SHP77 (cell line): ENCODE measurements around the gene ARID1B.

Experiments used
- DNase-seq, 2 experiments: peaks; one replicate each; lab custom pipeline; 2025; lab: John Stamatoyannopoulos, UW

ARID1B gene

DNA sequence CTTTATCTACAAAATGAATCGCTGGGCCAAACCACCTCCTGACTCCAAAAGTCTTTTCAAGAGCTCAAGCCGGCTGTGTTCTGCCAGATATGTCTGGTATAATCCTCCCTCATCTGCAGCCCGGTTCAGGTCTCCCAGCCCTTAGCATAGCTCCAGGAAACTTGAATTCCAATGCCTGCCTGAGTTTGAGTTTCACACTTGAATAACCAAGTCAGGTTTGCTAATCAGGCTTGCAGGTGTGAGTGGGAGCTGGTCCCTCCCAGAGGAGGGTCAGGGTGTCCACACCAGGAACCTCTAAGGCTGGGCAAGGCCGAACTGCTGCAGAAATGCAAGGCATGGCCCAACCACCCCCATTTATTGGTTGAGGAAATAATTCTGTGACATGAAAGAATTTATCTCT lies 449.6 kb downstream of the ARID1B start:
- no peak for DNase-seq

DNA sequence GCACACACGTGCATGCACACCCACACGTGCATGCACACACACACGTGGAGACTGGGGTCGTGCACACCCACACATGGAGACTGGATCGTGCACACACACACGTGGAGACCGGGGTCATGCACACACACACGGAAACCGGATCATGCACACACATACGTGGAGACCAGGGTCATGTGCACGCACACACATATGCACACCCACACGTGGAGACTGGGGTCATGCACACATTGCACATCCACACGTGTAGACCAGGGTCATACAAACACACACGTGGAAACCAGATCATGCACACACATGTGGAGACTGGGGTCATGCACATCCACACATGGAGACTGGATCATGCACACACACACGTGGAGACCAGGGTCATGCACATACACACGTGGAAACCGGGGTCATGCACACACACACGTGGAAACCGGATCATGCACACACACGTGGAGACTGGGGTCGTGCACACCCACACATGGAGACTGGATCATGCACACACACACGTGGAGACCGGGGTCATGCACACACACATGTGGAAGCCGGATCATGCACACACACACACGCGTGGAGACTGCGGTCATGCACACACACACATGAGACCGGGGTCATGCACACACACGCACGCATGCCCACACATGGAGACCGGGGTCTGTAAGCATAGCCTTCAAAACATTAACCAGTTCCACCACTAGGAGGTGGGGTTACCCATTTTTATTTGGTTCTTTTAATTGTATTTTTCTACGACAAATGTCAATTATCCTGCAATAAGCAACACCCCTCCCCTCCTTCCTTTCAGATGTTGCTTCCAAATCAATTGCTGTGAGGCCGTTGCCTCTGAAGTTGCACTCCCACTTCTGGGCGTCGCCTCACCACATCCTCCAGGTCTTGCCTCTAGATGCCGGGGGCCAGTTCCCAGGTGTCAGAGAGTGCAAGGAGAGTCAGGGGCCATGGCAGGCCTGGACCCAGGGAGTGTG lies 450.3 kb downstream of the ARID1B start:
- DNase-seq, result peak in 1 of 2 experiments; percentile 72

DNA sequence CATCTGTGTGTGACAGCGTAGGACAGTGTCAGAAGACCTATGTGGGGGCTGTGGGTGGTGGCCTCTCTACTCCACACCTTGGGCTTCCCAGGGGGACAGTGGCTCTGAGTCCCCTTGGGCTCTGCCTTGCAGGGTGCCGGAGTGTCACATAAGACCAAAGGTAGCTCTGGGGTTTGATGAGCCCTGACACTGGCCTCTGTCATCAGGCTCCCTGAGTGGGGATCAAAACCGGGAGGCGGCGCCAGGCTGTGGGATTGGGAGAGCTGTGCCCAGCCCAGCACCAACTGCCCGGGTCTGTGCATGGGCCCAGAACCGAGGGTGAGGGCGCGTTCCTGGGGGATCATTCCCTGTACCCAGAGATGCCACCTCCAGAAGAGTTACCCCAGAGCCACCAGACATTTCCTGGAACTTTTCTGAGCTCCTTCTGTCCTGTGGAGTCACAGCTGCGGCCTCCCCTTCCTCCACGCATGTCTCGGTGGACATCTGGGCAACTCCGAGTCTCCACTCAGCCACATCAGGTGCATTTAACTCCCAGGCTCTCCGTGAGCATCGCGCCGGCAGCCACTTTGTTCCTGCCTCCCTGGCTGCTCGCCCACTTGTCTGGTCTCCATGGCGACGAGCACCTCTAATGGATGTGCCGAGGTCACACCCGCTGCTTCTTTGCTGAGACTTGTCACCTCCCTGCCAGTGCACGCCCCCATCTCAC lies 451.4 kb downstream of the ARID1B start:
- DNase-seq, result peak; percentile 90 to 94

GRCh38 chr6:157229132-157229618 lies 452.0 kb downstream of the ARID1B start:
- peak; percentile 62 to 70 for DNase-seq

DNA sequence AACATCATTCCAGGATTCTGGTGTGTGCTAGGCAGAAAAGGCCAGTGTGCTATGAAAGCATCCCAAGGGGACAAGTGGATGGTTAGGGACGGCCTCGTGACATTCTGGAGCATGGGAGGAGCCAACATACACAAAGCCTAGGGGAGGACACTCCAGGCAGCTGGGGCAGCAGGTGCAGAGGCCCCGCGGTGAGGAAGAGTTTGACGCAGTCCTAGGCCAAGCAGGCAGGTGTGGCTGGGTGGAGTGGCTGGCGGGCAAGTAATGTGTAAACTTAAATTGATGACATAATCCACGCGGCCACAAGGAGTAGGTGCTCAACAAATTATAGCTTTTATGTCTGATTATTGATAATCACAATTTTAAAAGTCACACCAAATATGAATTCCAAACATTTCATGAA lies 452.5 kb downstream of the ARID1B start:
- peak; percentile 97 to 98 for DNase-seq

DNA sequence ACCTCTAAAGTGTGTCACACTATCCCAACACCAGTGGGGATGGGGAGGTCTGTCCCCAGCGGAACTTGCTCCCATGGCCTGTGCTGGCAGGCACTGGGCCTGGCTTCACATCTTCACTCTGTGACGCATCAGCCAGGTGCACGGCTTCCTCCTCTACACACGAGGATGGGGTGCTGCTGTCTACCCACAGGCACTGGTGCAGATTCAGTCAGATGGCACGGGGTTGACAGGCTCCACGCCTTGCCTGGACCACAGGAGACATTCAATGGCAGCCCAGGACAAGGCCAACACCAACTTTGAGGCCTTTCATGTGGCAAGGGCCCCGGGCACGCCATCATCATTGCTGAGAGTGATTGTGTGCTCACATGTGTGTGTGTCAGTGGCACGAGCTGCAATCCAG lies 453.7 kb downstream of the ARID1B start:
- peak; percentile 92 to 96 for DNase-seq

- DNase-seq, result no peak
These were observed 455.1 kb downstream of the ARID1B start for GRCh38 chr6:157232161-157232895.

DNA sequence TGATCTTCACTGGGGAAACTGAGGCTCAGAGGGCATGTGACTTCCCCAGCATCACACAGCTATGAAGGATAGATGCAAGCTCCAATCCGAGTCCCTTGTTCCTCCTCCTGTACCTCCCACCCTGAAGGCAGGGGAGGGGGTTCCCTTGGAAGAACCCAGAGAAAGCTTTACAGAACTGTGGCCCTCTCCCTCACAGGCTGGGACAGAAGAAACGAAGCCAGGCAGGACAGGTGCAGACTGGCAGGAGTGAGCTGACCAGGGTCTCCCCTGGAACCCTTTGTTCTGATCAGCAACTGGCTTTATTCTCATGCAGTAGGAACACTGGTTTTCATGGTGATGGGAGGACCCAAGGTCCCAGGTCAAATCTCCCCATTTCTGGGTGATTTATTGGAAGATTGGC lies 456.0 kb downstream of the ARID1B start:
- no peak for DNase-seq

DNA sequence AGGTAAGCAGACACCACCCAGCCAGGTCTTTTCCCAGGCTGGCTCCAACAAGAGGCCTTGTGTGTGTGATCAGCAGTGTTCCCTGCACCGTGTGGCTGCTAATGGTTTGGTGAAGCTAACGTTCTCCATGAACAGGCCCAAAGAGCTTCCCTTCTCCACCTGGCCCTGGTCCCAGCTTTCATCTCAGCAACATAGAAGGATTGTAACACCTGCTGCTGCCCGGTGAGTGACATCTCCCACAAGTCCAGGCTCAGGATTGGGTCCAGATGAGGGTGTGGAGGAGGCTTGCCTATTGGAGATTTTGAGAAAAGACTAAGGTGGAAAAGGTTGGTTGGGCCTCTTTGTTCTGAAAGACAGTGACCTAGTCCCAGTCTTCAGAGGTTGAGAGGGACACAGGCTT lies 456.5 kb downstream of the ARID1B start:
- DNase-seq, result peak; percentile 67 to 85

DNA sequence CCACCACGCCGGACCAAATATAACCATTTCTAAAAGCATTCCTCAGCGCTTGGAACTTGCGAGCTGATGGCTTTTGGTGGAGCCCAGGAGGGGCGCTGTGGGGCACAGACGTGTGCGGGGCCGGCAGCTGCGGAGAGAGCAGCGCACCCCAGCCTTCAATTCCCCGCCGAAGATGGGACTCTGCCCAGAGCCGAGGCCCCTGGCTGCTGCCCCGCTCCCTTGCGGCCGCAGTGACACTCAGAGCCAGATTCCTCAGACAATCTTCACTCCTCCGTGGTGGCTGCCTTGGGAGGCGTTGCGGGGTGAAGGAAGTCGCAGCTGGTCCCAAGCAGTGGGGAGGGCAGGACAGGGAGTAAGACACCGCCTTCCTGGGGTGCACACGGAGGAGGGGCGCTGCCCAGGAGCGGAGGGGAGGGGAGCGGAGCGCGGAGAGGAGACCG lies 458.4 kb downstream of the ARID1B start:
- no peak for DNase-seq

- DNase-seq, result no peak
These were observed 459.0 kb downstream of the ARID1B start for GRCh38 chr6:157236040-157236725.

- DNase-seq, result no peak
These were observed 461.2 kb downstream of the ARID1B start for GRCh38 chr6:157238346-157238745.

- DNase-seq, result no peak
These were observed 462.0 kb downstream of the ARID1B start for GRCh38 chr6:157239148-157239547.

- no peak for DNase-seq
These were observed 462.5 kb downstream of the ARID1B start for GRCh38 chr6:157239671-157240058.

GRCh38 chr6:157240059-157240959 lies 463.1 kb downstream of the ARID1B start:
- peak; percentile 80 to 83 for DNase-seq

- peak in 1 of 2 experiments; percentile 40 for DNase-seq
These were observed 463.8 kb downstream of the ARID1B start for GRCh38 chr6:157240960-157241311.

GRCh38 chr6:157242791-157243190 lies 465.6 kb downstream of the ARID1B start:
- no peak for DNase-seq

DNA sequence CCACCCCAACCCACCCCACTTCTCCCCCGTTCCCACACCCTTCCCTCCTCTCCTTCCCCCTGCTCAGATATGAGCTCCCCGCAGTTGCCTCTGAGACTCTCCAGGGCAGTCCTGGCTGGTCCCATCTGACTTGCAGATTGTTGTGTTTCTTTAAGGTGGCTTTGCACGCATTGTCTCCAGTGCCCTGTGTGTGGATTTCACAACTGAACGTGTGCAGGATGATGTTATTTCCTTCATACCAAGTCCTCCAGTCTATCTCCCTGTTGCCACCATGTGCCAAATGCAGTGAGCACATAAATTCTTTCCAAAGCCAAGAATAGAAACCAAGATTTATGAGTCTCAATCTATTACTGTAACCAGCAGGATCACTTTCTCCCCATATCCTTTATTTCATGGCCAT lies 467.0 kb downstream of the ARID1B start:
- DNase-seq, result no peak

- DNase-seq, result no peak
These were observed 467.6 kb downstream of the ARID1B start for GRCh38 chr6:157244780-157245179.

DNA sequence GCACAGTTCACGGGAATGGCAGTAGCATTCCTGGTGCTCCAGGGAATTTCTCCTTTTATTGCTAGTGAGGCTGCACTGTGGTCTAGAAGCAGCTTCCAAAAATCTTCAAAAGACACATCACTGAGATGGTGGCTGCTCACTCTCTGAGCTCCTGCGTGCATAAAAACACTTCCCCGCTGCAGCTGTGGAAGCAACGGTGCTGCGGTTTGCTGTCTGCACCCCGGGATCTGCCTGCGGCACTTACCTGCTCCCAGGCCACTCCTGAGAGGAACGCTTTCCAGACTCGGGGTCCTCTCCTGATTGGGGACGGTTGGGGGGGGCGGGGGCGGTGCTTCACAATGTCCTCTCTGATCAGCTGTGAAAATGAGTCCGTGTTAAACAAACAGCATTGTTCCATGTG lies 468.3 kb downstream of the ARID1B start:
- DNase-seq, result no peak
